Cardiac fibroblast (primary cell): ENCODE data around the gene MRC1.

Source experiments
- DNase-seq, 2 donors: peaks; one replicate each; pipeline versions ENCODE4 v3.0.0 to v3.0.0-alpha.2; 2010; ENCODE audit warnings: low read depth in 2 of 2
- H3K4me3 ChIP-seq, 2 donors: replicated peaks in 1 of 2; 1 replicate in 1 of 2; 2 replicates in 1 of 2; pipeline ENCODE4 v1.5.1; 2011; ENCODE audit warnings: low read depth in 2 of 2, low read length in 2 of 2, mild to moderate bottlenecking in 2 of 2, moderate library complexity in 1 of 2
- TF ChIP-seq, protein P1 (sequence below): IDR thresholded peaks from one replicate; pipeline ENCODE4 v1.5.1; 2011; ENCODE audit warnings: low read depth, mild to moderate bottlenecking, low read length, inconsistent platforms

MRC1 gene

DNA sequence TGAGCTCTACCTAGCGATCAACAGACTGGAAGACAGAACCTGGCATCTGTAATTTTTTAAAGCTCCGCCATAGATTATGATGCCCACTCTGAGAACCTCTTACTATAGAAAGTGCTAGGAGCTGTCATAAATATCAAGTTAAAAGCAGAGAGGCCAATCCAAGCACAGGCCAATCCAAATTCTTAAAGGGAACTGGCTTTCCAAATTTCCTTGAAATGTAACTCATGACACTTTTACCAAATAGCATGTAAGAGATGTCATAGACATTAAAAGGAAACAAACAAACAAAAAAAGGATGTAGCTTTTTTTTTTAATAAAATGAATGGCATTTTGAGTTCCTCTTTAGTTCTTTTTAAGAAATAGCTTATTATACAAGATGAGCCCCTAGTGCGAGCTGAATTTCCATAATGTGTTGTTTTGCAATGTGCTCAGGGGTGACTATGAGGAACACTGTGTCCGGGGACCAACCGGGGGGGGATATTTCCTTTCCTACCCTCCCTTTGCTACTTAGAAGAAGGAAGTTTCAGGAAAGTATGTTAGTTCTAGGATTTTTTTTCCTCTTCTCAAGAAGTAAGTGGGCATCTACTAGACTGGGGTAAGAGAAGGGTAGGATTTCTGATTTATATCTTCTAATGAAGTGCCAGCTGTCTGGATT is 23.7 kb upstream of the MRC1 start:
- TF ChIP-seq, protein P1, sequence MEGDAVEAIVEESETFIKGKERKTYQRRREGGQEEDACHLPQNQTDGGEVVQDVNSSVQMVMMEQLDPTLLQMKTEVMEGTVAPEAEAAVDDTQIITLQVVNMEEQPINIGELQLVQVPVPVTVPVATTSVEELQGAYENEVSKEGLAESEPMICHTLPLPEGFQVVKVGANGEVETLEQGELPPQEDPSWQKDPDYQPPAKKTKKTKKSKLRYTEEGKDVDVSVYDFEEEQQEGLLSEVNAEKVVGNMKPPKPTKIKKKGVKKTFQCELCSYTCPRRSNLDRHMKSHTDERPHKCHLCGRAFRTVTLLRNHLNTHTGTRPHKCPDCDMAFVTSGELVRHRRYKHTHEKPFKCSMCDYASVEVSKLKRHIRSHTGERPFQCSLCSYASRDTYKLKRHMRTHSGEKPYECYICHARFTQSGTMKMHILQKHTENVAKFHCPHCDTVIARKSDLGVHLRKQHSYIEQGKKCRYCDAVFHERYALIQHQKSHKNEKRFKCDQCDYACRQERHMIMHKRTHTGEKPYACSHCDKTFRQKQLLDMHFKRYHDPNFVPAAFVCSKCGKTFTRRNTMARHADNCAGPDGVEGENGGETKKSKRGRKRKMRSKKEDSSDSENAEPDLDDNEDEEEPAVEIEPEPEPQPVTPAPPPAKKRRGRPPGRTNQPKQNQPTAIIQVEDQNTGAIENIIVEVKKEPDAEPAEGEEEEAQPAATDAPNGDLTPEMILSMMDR: no peak
- peak in 1 of 2 donors; percentile 39 for DNase-seq
- H3K4me3 ChIP-seq: no peak overlapping the region

DNA sequence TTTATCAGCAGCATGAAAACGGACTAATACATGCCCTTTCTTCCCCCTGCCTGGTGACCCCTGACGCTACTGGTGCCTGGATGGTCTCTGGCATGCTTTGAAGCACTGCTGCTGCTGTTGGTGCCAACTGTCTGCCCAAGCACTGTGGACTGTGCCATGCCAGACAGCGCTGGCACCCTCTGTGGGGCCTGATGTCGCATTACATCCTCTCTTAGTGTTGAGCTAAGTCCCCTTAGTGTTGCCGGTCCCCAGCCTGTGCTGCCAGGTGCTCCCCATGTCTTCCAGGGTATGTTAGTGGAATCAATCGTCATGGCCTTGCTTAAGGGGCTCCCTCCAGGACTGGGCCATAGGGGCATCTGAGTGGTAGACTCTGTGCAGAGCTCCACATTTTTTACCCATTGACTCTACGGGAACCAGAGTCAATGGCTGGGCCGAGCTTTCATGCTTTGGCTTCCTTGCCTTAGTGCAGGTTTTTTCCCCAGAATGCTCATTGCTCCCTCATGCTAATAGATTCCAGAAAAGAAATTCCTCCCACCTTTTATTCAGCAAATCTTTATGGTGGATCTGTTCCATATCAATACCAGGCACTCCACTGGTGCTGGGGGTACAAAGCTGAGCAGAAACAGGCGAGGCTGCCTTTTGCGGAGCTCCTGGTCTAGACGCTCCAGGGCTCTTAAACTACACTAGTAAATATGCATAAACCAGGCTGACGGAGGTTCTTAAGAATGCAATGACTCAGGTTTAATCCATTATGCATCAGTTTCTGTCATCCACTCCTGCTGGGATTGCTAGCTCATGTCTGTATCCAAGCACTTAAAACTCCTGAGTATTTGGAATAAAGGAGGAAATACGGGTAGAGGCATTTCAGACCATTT is 21.8 kb upstream of the MRC1 start:
- peak; percentile 90 to 97 for DNase-seq
- TF ChIP-seq, protein P1: no peak
- H3K4me3 ChIP-seq: no peak overlapping the region

DNA sequence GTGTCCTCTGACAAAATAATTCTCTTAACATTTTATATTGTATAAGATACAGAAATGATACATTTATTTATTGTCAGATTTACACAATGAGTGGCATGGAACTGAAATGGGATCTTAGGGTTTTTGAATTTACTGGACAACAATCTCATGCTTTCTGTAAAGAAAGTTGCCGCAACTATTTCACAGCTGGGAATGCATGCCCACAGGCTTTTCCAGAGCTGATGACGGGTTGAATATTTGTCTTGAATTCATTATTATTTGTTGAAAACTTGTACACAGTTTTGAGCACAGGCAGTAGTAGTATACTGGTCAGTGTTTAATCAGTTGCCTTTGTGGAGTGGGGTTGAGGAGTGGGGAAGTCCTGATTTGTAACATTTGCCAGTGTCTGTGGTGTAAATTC is 20.5 kb upstream of the MRC1 start:
- TF ChIP-seq, protein P1: no peak
- H3K4me3 ChIP-seq: no peak overlapping the region
- DNase-seq: no peak

DNA sequence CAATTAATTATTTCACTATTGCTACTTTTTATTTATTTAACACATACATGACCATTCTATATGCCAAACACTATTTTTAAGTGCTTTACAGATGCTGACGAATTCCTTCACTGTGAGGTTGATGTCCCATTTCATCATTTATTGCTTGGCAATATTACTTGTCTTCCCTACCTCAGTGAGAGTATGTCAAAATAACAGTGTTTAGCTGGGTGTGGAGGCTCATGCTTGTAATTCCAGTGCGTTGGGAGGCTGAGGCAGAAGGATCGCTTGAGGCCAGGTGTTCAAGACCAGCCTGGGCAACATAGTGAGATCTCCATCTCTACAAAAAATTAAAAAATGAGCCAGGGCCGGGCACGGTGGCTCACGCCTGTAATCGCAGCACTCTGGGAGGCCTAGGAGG is 19.8 kb upstream of the MRC1 start:
- no peak overlapping the region for H3K4me3 ChIP-seq
- TF ChIP-seq, protein P1: no peak

DNA sequence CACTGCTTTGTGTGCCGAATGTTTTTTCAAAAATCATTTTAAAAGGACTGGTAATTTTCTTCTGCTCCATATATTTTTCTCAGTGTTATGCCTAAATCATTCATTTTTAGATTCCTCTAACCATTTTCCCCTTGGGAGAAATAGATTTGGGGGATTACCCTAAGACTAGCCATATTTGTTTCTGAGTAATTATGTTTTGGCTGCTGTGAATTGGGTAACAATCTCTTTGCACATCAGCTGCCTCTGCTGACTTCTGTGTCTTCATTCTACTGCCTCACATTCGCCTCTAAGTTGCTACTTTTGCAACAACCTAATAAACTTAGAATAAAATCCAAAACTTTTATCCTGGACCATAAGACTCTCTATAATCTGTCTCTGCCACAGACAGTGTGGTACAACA is 18.5 kb upstream of the MRC1 start:
- peak in 1 of 2 donors; percentile 55 for DNase-seq
- TF ChIP-seq, protein P1: no peak
- H3K4me3 ChIP-seq: no peak overlapping the region

More for the DNA sequence above, 19.8 kb upstream of the MRC1 start:
- no peak for DNase-seq

DNA sequence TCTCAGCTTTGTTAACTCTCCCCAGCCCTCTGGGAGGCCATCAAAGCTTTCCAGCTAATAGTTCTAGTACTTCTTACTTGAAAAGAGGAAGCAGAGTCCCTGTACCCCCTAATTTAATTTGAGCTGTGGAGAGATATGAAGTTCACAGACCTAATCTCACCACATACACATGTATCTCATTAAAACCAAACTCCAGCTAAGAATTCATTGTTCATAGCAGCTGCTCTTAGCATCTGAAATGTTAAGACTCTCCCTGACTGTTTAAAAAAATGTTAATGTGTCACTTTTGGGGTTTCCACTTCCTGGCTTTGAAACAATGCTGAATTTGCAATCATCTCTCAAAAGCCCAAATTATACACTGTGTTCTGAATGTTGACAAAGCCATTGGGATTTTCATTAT is 16.2 kb upstream of the MRC1 start:
- no peak overlapping the region for H3K4me3 ChIP-seq
- DNase-seq: peak in 1 of 2 donors; percentile 25
- TF ChIP-seq, protein P1: no peak
